HepG2 (cell line): ENCODE data around the gene SURF1. TPM values are rescaled to one million over a fixed set of nuclear protein-coding genes. Genes with fewer than 3 reads are reported as not detected.

ENCODE experiments used
- BRCA1 ChIP-seq: sonication (generic); formaldehyde crosslinking; IDR thresholded peaks from 2 replicates; pipeline ENCODE4 v1.4.0; 2020; ENCODE audit warnings: missing genetic modification reagents
- GATA4 ChIP-seq: sonication (generic); IDR thresholded peaks from 2 replicates; pipeline ENCODE4 v1.6.1; 2016; ENCODE audit warnings: antibody characterized with exemption, low read depth, borderline replicate concordance
- HMG20A ChIP-seq: IDR thresholded peaks from 2 replicates; pipeline ENCODE4 v1.6.1; 2016; ENCODE audit warnings: borderline replicate concordance
- HOXA9 ChIP-seq: sonication (generic); formaldehyde crosslinking; IDR thresholded peaks from 2 replicates; pipeline ENCODE4 v1.8.1; 2022; ENCODE audit warnings: missing genetic modification reagents, mild to moderate bottlenecking, moderate library complexity, borderline replicate concordance
- KLF6 ChIP-seq: IDR thresholded peaks from 2 replicates; pipeline ENCODE4 v1.8.0; 2016; ENCODE audit warnings: missing biosample characterization, missing genetic modification reagents
- MYC ChIP-seq: sonication (generic); formaldehyde crosslinking; IDR thresholded peaks from 2 replicates; pipeline ENCODE4 v1.9.0; 2021; ENCODE audit warnings: missing genetic modification reagents, borderline replicate concordance
- NFATC3 ChIP-seq: sonication (generic); formaldehyde crosslinking; IDR thresholded peaks from 2 replicates; pipeline ENCODE4 v1.5.1; 2020; ENCODE audit warnings: mild to moderate bottlenecking, missing genetic modification reagents
- NR2C2 ChIP-seq: sonication (generic); formaldehyde crosslinking; IDR thresholded peaks from 2 replicates; pipeline ENCODE4 v1.4.0; 2020; ENCODE audit warnings: missing genetic modification reagents, mild to moderate bottlenecking, moderate library complexity, borderline replicate concordance
- NR2F1 ChIP-seq, 2 experiments: fragments of 450-650 bp in 1 of 2; formaldehyde crosslinking in 1 of 2; IDR thresholded peaks; 2 replicates each; pipeline versions ENCODE4 v1.5.0 to v1.6.1; 2016 to 2020; ENCODE audit warnings: mild to moderate bottlenecking in 1 of 2, missing compliant biosample characterization in 1 of 2, missing genetic modification reagents in 1 of 2, moderate library complexity in 1 of 2
- PAX8 ChIP-seq: sonication (generic); formaldehyde crosslinking; IDR thresholded peaks from 2 replicates; pipeline ENCODE4 v1.8.0; 2022; ENCODE audit warnings: mild to moderate bottlenecking, missing genetic modification reagents, borderline replicate concordance
- PHF8 ChIP-seq: sonication (generic); formaldehyde crosslinking; IDR thresholded peaks from 2 replicates; pipeline ENCODE4 v1.5.0; 2020; ENCODE audit warnings: missing genetic modification reagents
- RBM22 ChIP-seq: fragments of 200-400 bp; formaldehyde crosslinking; optimal IDR thresholded peaks from 2 replicates; pipeline ENCODE3; 2017; ENCODE audit warnings: mild to moderate bottlenecking, low read length, moderate library complexity
- RFXANK ChIP-seq: IDR thresholded peaks from 2 replicates; pipeline ENCODE4 v1.6.1; 2016
- SAP130 ChIP-seq: IDR thresholded peaks from 2 replicates; pipeline ENCODE4 v1.6.1; 2016; ENCODE audit warnings: low read depth
- THAP11 ChIP-seq: IDR thresholded peaks from 2 replicates; pipeline ENCODE4 v1.6.1; 2016; ENCODE audit warnings: missing biosample characterization, missing genetic modification reagents
- THYN1 ChIP-seq: sonication (generic); formaldehyde crosslinking; IDR thresholded peaks from 2 replicates; pipeline ENCODE4 v1.8.1; 2023; ENCODE audit warnings: low read depth, mild to moderate bottlenecking, moderate library complexity, missing genetic modification reagents, borderline replicate concordance
- ZFP41 ChIP-seq: sonication (generic); formaldehyde crosslinking; IDR thresholded peaks from 2 replicates; pipeline ENCODE4 v1.4.0; 2020; ENCODE audit warnings: mild to moderate bottlenecking, missing genetic modification reagents, borderline replicate concordance
- ZNF317 ChIP-seq: sonication (generic); formaldehyde crosslinking; IDR thresholded peaks from 2 replicates; pipeline ENCODE4 v1.5.0; 2020; ENCODE audit warnings: mild to moderate bottlenecking, missing genetic modification reagents
- ZNF432 ChIP-seq: sonication (generic); formaldehyde crosslinking; IDR thresholded peaks from 2 replicates; pipeline ENCODE4 v1.5.0; 2020; ENCODE audit warnings: missing genetic modification reagents, mild to moderate bottlenecking, borderline replicate concordance
- ZNF441 ChIP-seq: sonication (generic); formaldehyde crosslinking; IDR thresholded peaks from 2 replicates; pipeline ENCODE4 v1.7.0; 2021; ENCODE audit warnings: missing genetic modification reagents, borderline replicate concordance
- ZNF552 ChIP-seq: sonication (generic); formaldehyde crosslinking; IDR thresholded peaks from 2 replicates; pipeline ENCODE4 v1.9.0; 2022; ENCODE audit warnings: missing genetic modification reagents, mild to moderate bottlenecking, borderline replicate concordance
- ZNF570 ChIP-seq: sonication (generic); formaldehyde crosslinking; IDR thresholded peaks from 2 replicates; pipeline ENCODE4 v1.4.0; 2020; ENCODE audit warnings: mild to moderate bottlenecking, missing genetic modification reagents, borderline replicate concordance
- ZNF644 ChIP-seq: IDR thresholded peaks from 2 replicates; pipeline ENCODE4 v1.6.1; 2016; ENCODE audit warnings: low read depth
- polyA plus RNA-seq, 8 experiments: library from polyadenylated mRNA; depleted of rRNA in 3 of 8; stranded (reverse) in 7 of 8; unstranded in 1 of 8; fragments of >200 nt; fragmentation: Illumina TruSeq in 4 of 8; extraction: Trizol in 4 of 8; gene quantifications; 2 replicates each; pipeline versions ENCODE4 v1.2.1 to v1.2.3, GENCODE V29; 2011 to 2016; ENCODE audit warnings: low read depth in 4 of 8, missing spikeins in 1 of 8, mixed read lengths in 1 of 8; ENCODE audit not compliant: insufficient read depth in 1 of 8
- total RNA-seq, 5 experiments: library from RNA; depleted of rRNA; stranded (reverse); fragments of >200 nt; fragmentation: Illumina TruSeq; extraction: Trizol; gene quantifications; 2 replicates each; pipeline ENCODE4 v1.2.3, GENCODE V29; 2016; ENCODE audit warnings: low read depth in 1 of 5
- TF ChIP-seq, protein P1 (sequence below): sonication (generic); formaldehyde crosslinking; IDR thresholded peaks from 2 replicates; pipeline ENCODE4 v1.9.0; 2021; ENCODE audit warnings: missing genetic modification reagents, borderline replicate concordance
- TF ChIP-seq, protein P2 (sequence below): IDR thresholded peaks from 2 replicates; pipeline ENCODE4 v1.6.1; 2016; ENCODE audit warnings: control low read depth
- TF ChIP-seq, protein P3 (sequence below): sonication (generic); formaldehyde crosslinking; IDR thresholded peaks from 2 replicates; pipeline ENCODE4 v1.4.0; 2020; ENCODE audit warnings: mild to moderate bottlenecking, missing genetic modification reagents

The SURF1 gene
- total and polyA plus RNA-seq, 2 of the 13 experiments (the other 11 are each of a cell fraction or from before 2014, with no cell fraction given) = 17.8 to 40.7 TPM

DNA sequence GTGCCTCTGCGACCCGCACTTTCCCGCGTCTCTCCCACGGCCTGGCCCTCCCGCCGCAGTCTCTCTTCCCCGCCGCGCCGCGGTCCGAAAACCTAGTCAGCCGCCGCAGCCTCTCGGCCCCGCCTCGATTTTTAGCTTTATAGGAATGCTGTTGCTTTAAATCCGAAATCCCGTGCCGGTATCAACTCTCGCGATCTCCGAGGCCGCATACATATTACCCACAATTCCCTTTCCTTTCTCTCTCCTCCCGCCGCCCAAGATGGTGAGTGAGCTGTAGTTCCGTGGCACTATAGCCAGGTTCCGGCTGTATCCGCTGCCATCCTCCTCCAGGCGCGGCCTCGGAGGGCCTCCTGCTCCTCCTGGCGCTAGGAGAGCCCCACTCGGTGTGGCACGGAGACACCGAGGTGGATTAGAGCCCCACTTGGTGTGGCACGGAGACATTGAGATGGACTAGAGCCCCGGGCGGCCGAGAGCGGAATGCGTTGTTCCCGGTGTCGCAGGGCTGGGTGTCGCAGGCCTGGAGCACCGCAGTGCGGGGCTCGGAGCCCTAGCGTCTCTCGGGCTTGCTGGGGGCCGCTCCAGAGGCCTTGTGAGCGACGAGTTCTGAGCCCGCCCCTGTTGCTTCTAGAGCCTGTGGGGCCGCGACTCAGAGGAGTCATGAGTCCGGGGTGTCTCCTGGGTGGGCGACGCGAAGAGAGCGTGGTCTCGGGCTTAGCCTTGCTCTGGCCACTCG lies 8.1 kb downstream of the SURF1 start, which contains the start of the genes MED22 and RPL7A (continued):
- TF ChIP-seq, protein P1, sequence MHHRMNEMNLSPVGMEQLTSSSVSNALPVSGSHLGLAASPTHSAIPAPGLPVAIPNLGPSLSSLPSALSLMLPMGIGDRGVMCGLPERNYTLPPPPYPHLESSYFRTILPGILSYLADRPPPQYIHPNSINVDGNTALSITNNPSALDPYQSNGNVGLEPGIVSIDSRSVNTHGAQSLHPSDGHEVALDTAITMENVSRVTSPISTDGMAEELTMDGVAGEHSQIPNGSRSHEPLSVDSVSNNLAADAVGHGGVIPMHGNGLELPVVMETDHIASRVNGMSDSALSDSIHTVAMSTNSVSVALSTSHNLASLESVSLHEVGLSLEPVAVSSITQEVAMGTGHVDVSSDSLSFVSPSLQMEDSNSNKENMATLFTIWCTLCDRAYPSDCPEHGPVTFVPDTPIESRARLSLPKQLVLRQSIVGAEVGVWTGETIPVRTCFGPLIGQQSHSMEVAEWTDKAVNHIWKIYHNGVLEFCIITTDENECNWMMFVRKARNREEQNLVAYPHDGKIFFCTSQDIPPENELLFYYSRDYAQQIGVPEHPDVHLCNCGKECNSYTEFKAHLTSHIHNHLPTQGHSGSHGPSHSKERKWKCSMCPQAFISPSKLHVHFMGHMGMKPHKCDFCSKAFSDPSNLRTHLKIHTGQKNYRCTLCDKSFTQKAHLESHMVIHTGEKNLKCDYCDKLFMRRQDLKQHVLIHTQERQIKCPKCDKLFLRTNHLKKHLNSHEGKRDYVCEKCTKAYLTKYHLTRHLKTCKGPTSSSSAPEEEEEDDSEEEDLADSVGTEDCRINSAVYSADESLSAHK = no peak
- TF ChIP-seq, protein P2, sequence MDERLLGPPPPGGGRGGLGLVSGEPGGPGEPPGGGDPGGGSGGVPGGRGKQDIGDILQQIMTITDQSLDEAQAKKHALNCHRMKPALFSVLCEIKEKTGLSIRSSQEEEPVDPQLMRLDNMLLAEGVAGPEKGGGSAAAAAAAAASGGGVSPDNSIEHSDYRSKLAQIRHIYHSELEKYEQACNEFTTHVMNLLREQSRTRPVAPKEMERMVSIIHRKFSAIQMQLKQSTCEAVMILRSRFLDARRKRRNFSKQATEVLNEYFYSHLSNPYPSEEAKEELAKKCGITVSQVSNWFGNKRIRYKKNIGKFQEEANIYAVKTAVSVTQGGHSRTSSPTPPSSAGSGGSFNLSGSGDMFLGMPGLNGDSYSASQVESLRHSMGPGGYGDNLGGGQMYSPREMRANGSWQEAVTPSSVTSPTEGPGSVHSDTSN = no peak
- TF ChIP-seq RBM22 (peak; percentile 93), THYN1 (CRISPR knock-in tag) (no peak), ZNF570 (CRISPR knock-in tag) (no peak), ZNF317 (CRISPR knock-in tag) (peak; percentile 64; the same call in 1 of the 2 replicates), PHF8 (peak; percentile 71), NFATC3 (CRISPR knock-in tag) (peak; percentile 74; the same call in 1 of the 2 replicates), ZNF432 (CRISPR knock-in tag) (no peak), NR2F1 (CRISPR knock-in tag; IDR thresholded peaks at IDR 0.05) (0 out of 4 replicates have a peak, but pooled peaks of 1 of the 2 experiments have one; percentile 26), ZNF644 (no peak), ZFP41 (no peak), NR2C2 (CRISPR knock-in tag) (peak; percentile 69), ZNF441 (CRISPR knock-in tag) (peak; percentile 20; the same call in 1 of the 2 replicates), HMG20A (0 out of 2 replicates have a peak, but pooled peaks have one; percentile 25), KLF6 (CRISPR knock-in tag) (peak; percentile 87), RFXANK (CRISPR knock-in tag) (no peak), PAX8 (no peak), MYC (CRISPR knock-in tag) (peak; percentile 98), GATA4 (peak; percentile 61; the same call in 1 of the 2 replicates), ZNF552 (no peak), HOXA9 (CRISPR knock-in tag) (peak; percentile 74), SAP130 (CRISPR knock-in tag) (peak; percentile 83), BRCA1 (CRISPR knock-in tag) (no peak), THAP11 (peak; percentile 87)
- TF ChIP-seq, protein P3, sequence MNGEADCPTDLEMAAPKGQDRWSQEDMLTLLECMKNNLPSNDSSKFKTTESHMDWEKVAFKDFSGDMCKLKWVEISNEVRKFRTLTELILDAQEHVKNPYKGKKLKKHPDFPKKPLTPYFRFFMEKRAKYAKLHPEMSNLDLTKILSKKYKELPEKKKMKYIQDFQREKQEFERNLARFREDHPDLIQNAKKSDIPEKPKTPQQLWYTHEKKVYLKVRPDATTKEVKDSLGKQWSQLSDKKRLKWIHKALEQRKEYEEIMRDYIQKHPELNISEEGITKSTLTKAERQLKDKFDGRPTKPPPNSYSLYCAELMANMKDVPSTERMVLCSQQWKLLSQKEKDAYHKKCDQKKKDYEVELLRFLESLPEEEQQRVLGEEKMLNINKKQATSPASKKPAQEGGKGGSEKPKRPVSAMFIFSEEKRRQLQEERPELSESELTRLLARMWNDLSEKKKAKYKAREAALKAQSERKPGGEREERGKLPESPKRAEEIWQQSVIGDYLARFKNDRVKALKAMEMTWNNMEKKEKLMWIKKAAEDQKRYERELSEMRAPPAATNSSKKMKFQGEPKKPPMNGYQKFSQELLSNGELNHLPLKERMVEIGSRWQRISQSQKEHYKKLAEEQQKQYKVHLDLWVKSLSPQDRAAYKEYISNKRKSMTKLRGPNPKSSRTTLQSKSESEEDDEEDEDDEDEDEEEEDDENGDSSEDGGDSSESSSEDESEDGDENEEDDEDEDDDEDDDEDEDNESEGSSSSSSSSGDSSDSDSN (CRISPR knock-in tag) = peak; percentile 60
